A549 (cell line): ENCODE measurements around the gene ATP6V0E1. TPM values are rescaled to one million over a fixed set of nuclear protein-coding genes. Genes with fewer than 3 reads are reported as not detected.

Experiments
- ATAC-seq, 2 experiments: fragments of 200-7000 bp in 1 of 2; fragments of >200 bp in 1 of 2; cut with Nextera tagmentation in 1 of 2; cut with Tn5 transposase in 1 of 2; 3 replicates each; pipeline versions ENCODE4 v1.8.0 to v1.9.1; 2018 to 2020; ENCODE audit warnings: mild to moderate bottlenecking in 1 of 2, moderate library complexity in 1 of 2
- CTCF ChIA-PET: fragments of 300-600 bp; sonication (Branson Sonifier 250); formaldehyde crosslinking; extraction: SDS; loops from one replicate; lab custom pipeline; 2021; ENCODE audit warnings: antibody characterized with exemption, inconsistent platforms; lab: Yijun Ruan, JAX
- POLR2A ChIA-PET: fragments of 350-600 bp; formaldehyde crosslinking; extraction: SDS; loops from one replicate; lab custom pipeline; 2021; ENCODE audit warnings: antibody characterized with exemption, inconsistent platforms; lab: Yijun Ruan, JAX
- DNase-seq, 2 experiments: peaks; one replicate each; pipeline versions ENCODE4 v3.0.0 to v3.0.0-alpha.2; 2011 to 2016; ENCODE audit warnings: low read depth in 1 of 2, low spot score in 1 of 2
- FAIRE-seq: peaks from 2 replicates; lab custom pipeline; 2011; peaks lifted over from hg19 to GRCh38; lab: Jason Lieb, UNC
- H3K27ac ChIP-seq, 2 experiments: fragments of >200 bp; sonication (Bioruptor Twin); formaldehyde crosslinking; 3 replicates each; pipeline ENCODE4 v1.5.1; 2016 to 2017
- H3K4me1 ChIP-seq: fragments of >200 bp; sonication (Bioruptor Twin); formaldehyde crosslinking; 3 replicates; pipeline ENCODE4 v1.6.1; 2016
- H3K4me2 ChIP-seq: fragments of >200 bp; sonication (Bioruptor Twin); formaldehyde crosslinking; 3 replicates; pipeline ENCODE4 v1.6.1; 2016
- H3K4me3 ChIP-seq: fragments of >200 bp; sonication (Bioruptor Twin); formaldehyde crosslinking; 3 replicates; pipeline ENCODE4 v1.5.1; 2016
- H3K9me3 ChIP-seq: fragments of >200 bp; sonication (Bioruptor Twin); formaldehyde crosslinking; 3 replicates; pipeline ENCODE4 v1.6.1; 2016
- BHLHE40 ChIP-seq: IDR thresholded peaks from 2 replicates; pipeline ENCODE4 v1.6.1; 2012; ENCODE audit warnings: low read depth, low read length, inconsistent platforms
- CBX8 ChIP-seq: fragments of 200-600 bp; sonication (generic); IDR thresholded peaks from 2 replicates; pipeline ENCODE4 v1.6.1; 2016
- CEBPB ChIP-seq, 2 experiments: fragments of >200 bp in 1 of 2; sonication (Bioruptor Twin) in 1 of 2; formaldehyde crosslinking in 1 of 2; IDR thresholded peaks; 2 replicates each; pipeline ENCODE4 v1.6.1; 2012 to 2016
- CHD2 ChIP-seq: fragments of 150-350 bp; IDR thresholded peaks from 2 replicates; pipeline ENCODE4 v1.6.1; 2014; ENCODE audit warnings: low read length; ENCODE audit not compliant: partially characterized antibody
- CHD4 ChIP-seq: fragments of 200-600 bp; sonication (generic); IDR thresholded peaks from 2 replicates; pipeline ENCODE4 v1.6.1; 2016; ENCODE audit warnings: antibody characterized with exemption, mild to moderate bottlenecking, borderline replicate concordance
- EP300 ChIP-seq, 2 experiments: fragments of >200 bp; sonication (Bioruptor Twin); formaldehyde crosslinking; IDR thresholded peaks; 2 replicates in 1 of 2; 3 replicates in 1 of 2; pipeline ENCODE4 v1.6.1; 2016 to 2017
- FOSL2 ChIP-seq, 2 experiments: fragments of 450-650 bp in 1 of 2; fragments of >200 bp in 1 of 2; sonication (Bioruptor Twin) in 1 of 2; formaldehyde crosslinking; IDR thresholded peaks; 2 replicates each; pipeline versions ENCODE4 v1.5.0 to v1.6.1; 2016 to 2020; ENCODE audit warnings: mild to moderate bottlenecking in 1 of 2, moderate library complexity in 1 of 2
- HDAC2 ChIP-seq: fragments of 200-600 bp; sonication (generic); IDR thresholded peaks from 2 replicates; pipeline ENCODE4 v1.6.1; 2016
- HOXA7 ChIP-seq: fragments of 250-450 bp; sonication (Bioruptor Pico); IDR thresholded peaks from 2 replicates; pipeline ENCODE4 v1.5.0; 2020; ENCODE audit warnings: mild to moderate bottlenecking, moderate library complexity
- HOXB13 ChIP-seq: fragments of 250-450 bp; sonication (Bioruptor Pico); IDR thresholded peaks from 2 replicates; pipeline ENCODE4 v1.5.0; 2020; ENCODE audit warnings: low read depth, mild to moderate bottlenecking, moderate library complexity
- JUN ChIP-seq, 2 experiments: fragments of >200 bp; sonication (Bioruptor Twin); formaldehyde crosslinking; IDR thresholded peaks; 2 replicates in 1 of 2; 3 replicates in 1 of 2; pipeline ENCODE4 v1.6.1; 2016 to 2017
- PHF8 ChIP-seq: fragments of 200-600 bp; sonication (generic); IDR thresholded peaks from 2 replicates; pipeline ENCODE4 v1.6.1; 2016; ENCODE audit warnings: low read depth, mild to moderate bottlenecking, antibody characterized with exemption, moderate library complexity, borderline replicate concordance
- POLR2A ChIP-seq: IDR thresholded peaks from 2 replicates; pipeline ENCODE4 v1.6.1; 2012; ENCODE audit warnings: mild to moderate bottlenecking, low read length
- POLR2AphosphoS2 ChIP-seq: conservative IDR thresholded peaks from 2 replicates; pipeline ENCODE4 v1.6.1; 2012; ENCODE audit warnings: low read length, improper control_type of control experiment, inconsistent platforms
- RCOR1 ChIP-seq: fragments of 150-350 bp; IDR thresholded peaks from 2 replicates; pipeline ENCODE4 v1.6.1; 2014; ENCODE audit warnings: antibody characterized with exemption, low read length, low read depth
- RFX5 ChIP-seq: fragments of 450-650 bp; IDR thresholded peaks from 2 replicates; pipeline ENCODE4 v1.7.1; 2014; ENCODE audit warnings: antibody characterized with exemption, mild to moderate bottlenecking, moderate library complexity
- RNF2 ChIP-seq: fragments of 200-600 bp; sonication (generic); IDR thresholded peaks from 2 replicates; pipeline ENCODE4 v1.6.1; 2016; ENCODE audit warnings: low read depth, mild to moderate bottlenecking, antibody characterized with exemption, moderate library complexity, borderline replicate concordance
- TP53 ChIP-seq: fragments of 250-450 bp; sonication (Bioruptor Pico); IDR thresholded peaks from 2 replicates; pipeline ENCODE4 v1.5.0; 2021; ENCODE audit warnings: mild to moderate bottlenecking, moderate library complexity
- ZC3H11A ChIP-seq: fragments of 450-650 bp; IDR thresholded peaks from 2 replicates; pipeline ENCODE4 v1.6.1; 2014; ENCODE audit warnings: antibody characterized with exemption, mild to moderate bottlenecking
- ZFP36 ChIP-seq: fragments of 450-650 bp; IDR thresholded peaks from 2 replicates; pipeline ENCODE4 v1.6.1; 2014; ENCODE audit warnings: borderline replicate concordance; ENCODE audit not compliant: partially characterized antibody
- WGBS: methylation state at CpG from one replicate; pipeline ENCODE4 v1.1.6; 2017; ENCODE audit errors: missing lambda C conversion rate; 5-methylcytosine and 5-hydroxymethylcytosine counted together
- polyA plus RNA-seq, 4 experiments: library from polyadenylated mRNA; depleted of rRNA in 3 of 4; stranded (reverse); fragments of >200 nt; fragmentation: RNase III in 1 of 4; extraction: RNeasy Plus Mini Kit Qiagen cat#74134 plus additional on column Dnase treatment in 1 of 4; gene quantifications; 2 replicates in 3 of 4; 3 replicates in 1 of 4; pipeline ENCODE4 v1.2.3, GENCODE V29; 2011 to 2017
- TF ChIP-seq, protein P1 (sequence below): IDR thresholded peaks from 2 replicates; pipeline ENCODE4 v1.6.1; 2012; ENCODE audit warnings: low read depth, borderline replicate concordance
- TF ChIP-seq, protein P2 (sequence below): fragments of 250-450 bp; sonication (Bioruptor Pico); IDR thresholded peaks from 2 replicates; pipeline ENCODE4 v1.5.0; 2020; ENCODE audit warnings: low read depth, mild to moderate bottlenecking, moderate library complexity
- TF ChIP-seq, protein P3 (sequence below): IDR thresholded peaks from 2 replicates; pipeline ENCODE4 v1.6.1; 2012
- TF ChIP-seq, protein P4 (sequence below): fragments of >200 bp; sonication (Bioruptor Twin); formaldehyde crosslinking; IDR thresholded peaks from 2 replicates; pipeline ENCODE4 v1.6.1; 2016
- TF ChIP-seq, protein P5 (sequence below): fragments of >200 bp; sonication (Bioruptor Twin); formaldehyde crosslinking; IDR thresholded peaks from 3 replicates; pipeline ENCODE4 v1.5.1; 2016
- TF ChIP-seq, protein P6 (sequence below): fragments of >200 bp; sonication (Bioruptor Twin); formaldehyde crosslinking; IDR thresholded peaks from 3 replicates; pipeline ENCODE4 v1.6.1; 2016

Gene ATP6V0E1
- polyA plus RNA-seq, 2 of the 4 experiments (the other 2 are of a cell fraction), result 297 to 344 TPM

DNA sequence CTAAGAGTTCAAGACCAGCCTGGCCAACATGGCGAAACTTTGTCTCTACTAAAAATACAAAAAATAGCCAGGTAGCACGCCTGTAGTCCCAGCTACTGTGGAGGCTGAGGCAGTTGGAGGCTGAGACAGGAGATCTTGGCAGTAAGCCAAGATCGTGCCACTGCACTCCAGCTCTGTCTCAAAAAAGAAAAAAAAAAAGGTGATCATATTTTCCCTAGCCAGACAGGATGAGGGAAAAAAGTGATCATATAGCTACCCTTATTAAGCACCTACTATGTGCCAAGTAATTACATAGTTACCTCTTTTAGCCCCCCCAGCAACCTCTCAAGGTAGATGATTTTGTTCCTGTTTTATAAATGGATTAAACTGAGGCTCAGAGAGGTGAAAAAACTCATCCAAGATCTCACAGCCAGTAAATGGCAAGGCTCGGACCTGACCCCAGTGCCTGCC is 42.5 kb upstream of the ATP6V0E1 start (continued):
- TF ChIP-seq, protein P1, sequence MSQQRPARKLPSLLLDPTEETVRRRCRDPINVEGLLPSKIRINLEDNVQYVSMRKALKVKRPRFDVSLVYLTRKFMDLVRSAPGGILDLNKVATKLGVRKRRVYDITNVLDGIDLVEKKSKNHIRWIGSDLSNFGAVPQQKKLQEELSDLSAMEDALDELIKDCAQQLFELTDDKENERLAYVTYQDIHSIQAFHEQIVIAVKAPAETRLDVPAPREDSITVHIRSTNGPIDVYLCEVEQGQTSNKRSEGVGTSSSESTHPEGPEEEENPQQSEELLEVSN, result no peak

DNA sequence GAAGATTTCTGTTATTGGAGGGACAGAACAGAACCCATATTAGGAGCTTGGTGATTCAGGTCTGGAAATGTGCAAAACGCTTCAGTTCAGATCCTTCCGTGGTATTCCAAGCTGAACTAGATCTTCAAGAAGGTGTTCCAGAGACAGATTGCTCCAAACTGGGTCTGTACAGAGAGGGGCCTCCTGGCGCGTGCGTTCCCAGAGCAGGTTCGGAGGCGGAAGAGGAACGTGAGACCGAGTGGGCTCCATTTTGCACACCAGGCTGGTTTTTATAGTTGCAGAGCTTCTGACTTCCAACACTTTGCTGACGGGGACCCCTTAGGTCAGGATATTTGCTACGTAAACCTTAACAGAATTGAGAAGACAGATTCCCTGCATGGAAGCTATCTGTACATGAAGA is 41.0 kb upstream of the ATP6V0E1 start:
- Histone ChIP-seq H3K4me3 (no peak overlapping the region), H3K4me2 (no peak overlapping the region), H3K4me1 (peaks cover 19% of the 10 kb centered on the region), H3K27ac (peak overlapping the region; percentile 16 to 70; a peak in 4 of 6 replicates), H3K9me3 (no peaks in the 10 kb centered on the region)
- FAIRE-seq (no peak), ATAC-seq (no peak), DNase-seq (no peak)
- TF ChIP-seq HOXB13 (CRISPR knock-in tag) (no peak), CBX8 (no peak), CHD4 (no peak), HDAC2 (no peak), RFX5 (no peak), RNF2 (no peak), POLR2A (no peak), CEBPB (IDR thresholded peaks at IDR 0.05) (no peak), EP300 (IDR thresholded peaks at IDR 0.05) (no peak), FOSL2 (IDR thresholded peaks at IDR 0.05) (no peak), FOSL2 (CRISPR knock-in tag; IDR thresholded peaks at IDR 0.05) (no peak), RCOR1 (no peak)
- TF ChIP-seq, protein P2, sequence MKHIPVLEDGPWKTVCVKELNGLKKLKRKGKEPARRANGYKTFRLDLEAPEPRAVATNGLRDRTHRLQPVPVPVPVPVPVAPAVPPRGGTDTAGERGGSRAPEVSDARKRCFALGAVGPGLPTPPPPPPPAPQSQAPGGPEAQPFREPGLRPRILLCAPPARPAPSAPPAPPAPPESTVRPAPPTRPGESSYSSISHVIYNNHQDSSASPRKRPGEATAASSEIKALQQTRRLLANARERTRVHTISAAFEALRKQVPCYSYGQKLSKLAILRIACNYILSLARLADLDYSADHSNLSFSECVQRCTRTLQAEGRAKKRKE (CRISPR knock-in tag), result no peak
- TF ChIP-seq, protein P3, sequence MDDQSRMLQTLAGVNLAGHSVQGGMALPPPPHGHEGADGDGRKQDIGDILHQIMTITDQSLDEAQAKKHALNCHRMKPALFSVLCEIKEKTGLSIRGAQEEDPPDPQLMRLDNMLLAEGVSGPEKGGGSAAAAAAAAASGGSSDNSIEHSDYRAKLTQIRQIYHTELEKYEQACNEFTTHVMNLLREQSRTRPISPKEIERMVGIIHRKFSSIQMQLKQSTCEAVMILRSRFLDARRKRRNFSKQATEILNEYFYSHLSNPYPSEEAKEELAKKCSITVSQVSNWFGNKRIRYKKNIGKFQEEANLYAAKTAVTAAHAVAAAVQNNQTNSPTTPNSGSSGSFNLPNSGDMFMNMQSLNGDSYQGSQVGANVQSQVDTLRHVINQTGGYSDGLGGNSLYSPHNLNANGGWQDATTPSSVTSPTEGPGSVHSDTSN, result no peak
- TF ChIP-seq, protein P4, sequence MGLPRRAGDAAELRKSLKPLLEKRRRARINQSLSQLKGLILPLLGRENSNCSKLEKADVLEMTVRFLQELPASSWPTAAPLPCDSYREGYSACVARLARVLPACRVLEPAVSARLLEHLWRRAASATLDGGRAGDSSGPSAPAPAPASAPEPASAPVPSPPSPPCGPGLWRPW, result no peak
- WGBS, result 87% methylated on average over 11 of the region's 11 CpGs
- ChIA-PET CTCF (interaction anchor here (1.2 to 25.8 kb wide), 5 partner anchors 11 to 233 kb away, joined by 3 to 480 read pairs (median 10); no protein-coding TSS in a partner anchor), POLR2A (no interaction called here)

DNA sequence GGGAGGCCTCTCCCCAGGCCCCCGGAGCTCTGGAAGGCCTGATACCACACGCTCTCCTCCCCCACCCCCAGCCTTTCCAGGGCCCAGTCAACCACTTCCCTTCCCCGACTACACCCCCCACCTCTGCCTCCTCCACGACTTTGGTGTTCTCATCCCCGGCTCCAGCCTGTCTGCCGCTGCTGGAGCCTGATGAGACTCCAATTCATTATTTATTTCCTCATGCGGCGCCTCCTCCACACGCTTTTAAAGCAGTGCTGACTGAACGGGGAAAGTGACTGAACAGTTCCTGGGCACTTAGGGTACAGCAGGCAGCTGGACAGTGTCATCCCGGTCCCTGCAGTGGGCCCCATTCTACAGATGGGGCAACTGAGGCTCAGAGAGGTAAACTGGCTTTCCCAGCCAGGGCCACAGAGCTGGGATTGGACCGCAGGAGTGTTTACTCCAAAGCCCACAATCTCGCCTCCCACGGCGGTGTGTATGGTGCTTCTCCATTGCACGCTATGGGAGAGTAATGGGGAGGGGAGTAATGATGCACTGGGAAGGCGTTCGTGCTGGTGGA is 40.2 kb upstream of the ATP6V0E1 start:
- ChIA-PET POLR2A (no interaction called here), CTCF (interaction anchor here (2.1 to 25.8 kb wide), 5 partner anchors 7 to 234 kb away, joined by 7 to 480 read pairs (median 33); no protein-coding TSS in a partner anchor)
- 80% methylated on average over 17 of the region's 18 CpGs for WGBS
- ATAC-seq, result peak in 1 of 2 experiments; percentile 9; a peak in 1 of 6 replicates
- no peak for DNase-seq
- Histone ChIP-seq H3K27ac (peak overlapping the region; percentile 16 to 70; a peak in 4 of 6 replicates), H3K4me3 (no peak overlapping the region), H3K4me1 (peaks cover 19% of the 10 kb centered on the region), H3K4me2 (no peak overlapping the region), H3K9me3 (no peaks in the 10 kb centered on the region)
- no peak for FAIRE-seq
- TF ChIP-seq HDAC2 (no peak), JUN (IDR thresholded peaks at IDR 0.05) (no peak), POLR2AphosphoS2 (no peak), TP53 (CRISPR knock-in tag) (no peak), ZC3H11A (no peak), PHF8 (no peak), RCOR1 (no peak), RFX5 (no peak), HOXA7 (CRISPR knock-in tag) (no peak), BHLHE40 (no peak), CHD2 (no peak), ZFP36 (no peak)
- TF ChIP-seq, protein P5, sequence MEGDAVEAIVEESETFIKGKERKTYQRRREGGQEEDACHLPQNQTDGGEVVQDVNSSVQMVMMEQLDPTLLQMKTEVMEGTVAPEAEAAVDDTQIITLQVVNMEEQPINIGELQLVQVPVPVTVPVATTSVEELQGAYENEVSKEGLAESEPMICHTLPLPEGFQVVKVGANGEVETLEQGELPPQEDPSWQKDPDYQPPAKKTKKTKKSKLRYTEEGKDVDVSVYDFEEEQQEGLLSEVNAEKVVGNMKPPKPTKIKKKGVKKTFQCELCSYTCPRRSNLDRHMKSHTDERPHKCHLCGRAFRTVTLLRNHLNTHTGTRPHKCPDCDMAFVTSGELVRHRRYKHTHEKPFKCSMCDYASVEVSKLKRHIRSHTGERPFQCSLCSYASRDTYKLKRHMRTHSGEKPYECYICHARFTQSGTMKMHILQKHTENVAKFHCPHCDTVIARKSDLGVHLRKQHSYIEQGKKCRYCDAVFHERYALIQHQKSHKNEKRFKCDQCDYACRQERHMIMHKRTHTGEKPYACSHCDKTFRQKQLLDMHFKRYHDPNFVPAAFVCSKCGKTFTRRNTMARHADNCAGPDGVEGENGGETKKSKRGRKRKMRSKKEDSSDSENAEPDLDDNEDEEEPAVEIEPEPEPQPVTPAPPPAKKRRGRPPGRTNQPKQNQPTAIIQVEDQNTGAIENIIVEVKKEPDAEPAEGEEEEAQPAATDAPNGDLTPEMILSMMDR, result no peak
- TF ChIP-seq, protein P6, sequence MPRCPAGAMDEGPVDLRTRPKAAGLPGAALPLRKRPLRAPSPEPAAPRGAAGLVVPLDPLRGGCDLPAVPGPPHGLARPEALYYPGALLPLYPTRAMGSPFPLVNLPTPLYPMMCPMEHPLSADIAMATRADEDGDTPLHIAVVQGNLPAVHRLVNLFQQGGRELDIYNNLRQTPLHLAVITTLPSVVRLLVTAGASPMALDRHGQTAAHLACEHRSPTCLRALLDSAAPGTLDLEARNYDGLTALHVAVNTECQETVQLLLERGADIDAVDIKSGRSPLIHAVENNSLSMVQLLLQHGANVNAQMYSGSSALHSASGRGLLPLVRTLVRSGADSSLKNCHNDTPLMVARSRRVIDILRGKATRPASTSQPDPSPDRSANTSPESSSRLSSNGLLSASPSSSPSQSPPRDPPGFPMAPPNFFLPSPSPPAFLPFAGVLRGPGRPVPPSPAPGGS, result no peak
